Kidney glomerular epithelial cell (primary cell): ENCODE results near the gene GRIK4.

Experiments used
- DNase-seq: peaks from one replicate; lab custom pipeline; 2025; lab: John Stamatoyannopoulos, UW

The GRIK4 gene

DNA sequence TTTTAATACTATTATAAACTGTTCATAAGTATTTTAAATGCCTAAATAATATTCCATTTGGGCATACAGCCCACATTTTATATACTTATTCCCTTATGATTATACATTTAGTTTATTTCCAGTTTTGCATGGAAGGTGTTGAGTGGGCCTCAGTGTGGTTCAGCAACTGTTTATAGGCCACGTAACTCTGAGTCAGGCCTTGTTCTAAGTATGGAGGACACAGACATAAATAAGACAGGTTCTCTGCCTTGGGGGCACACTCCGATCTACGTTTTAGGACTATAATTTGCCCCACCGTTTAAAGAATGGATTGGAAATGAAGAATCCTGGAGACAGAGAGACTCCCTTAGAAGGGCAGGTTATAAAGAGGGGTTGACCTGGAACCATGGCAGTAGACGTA is 300.2 kb downstream of the GRIK4 start:
- DNase-seq: no peak

- no peak for DNase-seq
Measured at GRCh38 chr11:120814531-120815318, 303.2 kb downstream of the GRIK4 start.

- DNase-seq: no peak
Measured at GRCh38 chr11:120815319-120816100, 304.0 kb downstream of the GRIK4 start.

DNA sequence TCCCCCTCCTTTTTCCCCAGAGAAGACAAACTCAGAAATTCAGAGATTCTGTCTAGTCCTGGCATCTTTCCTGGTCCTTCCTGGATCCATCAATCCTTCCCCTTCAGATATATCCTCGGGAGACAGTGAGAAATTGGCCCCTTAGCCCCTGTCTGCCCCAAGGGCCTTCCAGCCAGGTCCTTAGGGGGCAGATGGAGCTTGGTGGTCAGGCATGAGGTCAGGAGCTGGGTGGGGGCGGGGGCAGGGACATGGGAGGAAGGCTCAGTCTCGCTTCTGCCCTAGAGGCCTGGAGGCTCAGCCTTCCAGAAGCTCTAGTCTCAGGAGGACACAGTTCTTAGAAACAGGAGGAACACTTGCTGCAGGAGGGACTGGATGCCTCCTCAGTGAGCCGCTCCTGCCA is 304.6 kb downstream of the GRIK4 start:
- no peak for DNase-seq

DNA sequence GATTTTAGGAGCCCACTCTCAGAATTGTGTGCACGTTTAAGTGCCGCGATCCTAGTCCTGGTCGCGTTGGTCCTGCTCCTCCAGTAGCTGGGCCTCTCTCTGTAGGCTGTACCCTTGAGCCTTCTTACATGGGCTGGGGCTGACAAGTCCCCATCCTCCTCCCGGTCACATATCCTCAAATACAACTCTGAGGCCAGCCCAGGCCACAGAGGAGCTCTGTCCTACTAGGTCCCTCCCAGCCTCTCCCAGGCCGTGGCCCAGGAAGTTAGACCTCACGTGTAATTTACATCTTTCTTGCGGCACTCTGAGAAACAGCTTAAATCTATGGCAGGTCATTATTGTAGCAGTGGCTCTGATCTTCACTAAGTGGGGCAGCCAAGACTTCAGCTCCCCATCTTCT is 305.2 kb downstream of the GRIK4 start:
- no peak for DNase-seq

- no peak for DNase-seq
Measured at GRCh38 chr11:120817158-120817557, 305.6 kb downstream of the GRIK4 start.

GRCh38 chr11:120818097-120818496 is 306.5 kb downstream of the GRIK4 start:
- no peak for DNase-seq

DNA sequence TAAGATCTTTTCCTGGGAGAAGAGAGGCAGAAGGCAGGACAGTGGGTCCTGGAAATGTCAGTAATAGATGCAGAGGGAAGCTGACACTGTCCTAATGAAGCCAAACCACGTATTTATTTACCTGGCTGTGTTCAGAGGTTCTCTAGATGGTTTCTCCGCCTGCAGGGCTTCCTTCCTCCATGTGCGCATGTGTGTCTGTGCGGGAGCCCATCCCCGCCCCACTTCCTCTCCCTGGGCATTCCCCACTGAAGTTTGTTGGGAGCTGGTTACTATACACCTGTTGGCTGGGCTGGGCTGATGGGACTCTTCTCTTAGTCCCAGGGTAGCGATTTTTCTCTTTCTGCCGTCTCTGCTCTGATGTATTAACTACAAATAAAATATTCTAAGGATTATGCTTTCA is 307.5 kb downstream of the GRIK4 start:
- no peak for DNase-seq

GRCh38 chr11:120819437-120820365 is 308.2 kb downstream of the GRIK4 start:
- DNase-seq: no peak

DNA sequence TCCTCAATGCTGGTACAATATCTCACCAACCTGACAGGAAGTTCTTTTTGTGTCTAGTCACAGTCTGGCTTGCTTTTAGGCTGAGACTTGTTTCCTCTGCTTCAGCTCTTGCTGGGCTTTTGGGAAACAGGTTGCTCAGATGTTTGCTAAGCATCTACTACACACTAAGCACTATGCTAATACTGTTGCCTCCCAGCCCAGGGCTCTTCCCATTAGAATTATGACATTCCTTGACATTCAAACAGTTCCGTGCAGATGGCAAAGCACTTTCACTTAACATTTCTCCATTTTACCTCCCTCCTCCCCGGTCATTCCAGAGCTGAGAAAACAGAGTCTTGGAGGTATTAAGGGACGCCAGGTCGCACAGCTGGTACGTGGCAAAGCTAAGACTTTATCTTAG is 311.6 kb downstream of the GRIK4 start:
- DNase-seq: no peak

- DNase-seq: no peak
Measured at GRCh38 chr11:120824242-120824641, 312.7 kb downstream of the GRIK4 start.

- DNase-seq: no peak
Measured at GRCh38 chr11:120827198-120827597, 315.6 kb downstream of the GRIK4 start.

- no peak for DNase-seq
Measured at GRCh38 chr11:120827820-120828219, 316.3 kb downstream of the GRIK4 start.

DNA sequence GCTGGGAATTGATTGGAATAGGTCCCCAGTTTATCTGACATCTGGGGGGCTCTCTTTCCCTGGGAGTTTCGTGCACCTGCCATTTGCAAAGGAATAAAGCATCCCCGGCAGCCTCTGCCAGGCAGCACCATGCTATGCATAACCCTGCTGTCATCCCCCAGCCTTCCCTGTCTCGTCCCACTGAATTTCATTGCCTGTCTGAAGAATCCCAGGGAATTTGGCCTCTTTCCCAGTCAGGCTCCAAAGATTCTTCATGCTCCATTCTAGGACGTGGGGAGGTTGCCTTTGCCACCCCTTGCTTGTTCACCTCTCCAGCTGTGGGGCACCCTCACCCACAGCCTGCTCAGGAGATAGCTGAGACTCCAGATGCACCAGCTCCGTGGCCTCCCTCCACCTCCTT is 317.3 kb downstream of the GRIK4 start:
- DNase-seq: peak; percentile 18

- DNase-seq: no peak
Measured at GRCh38 chr11:120830085-120830620, 318.6 kb downstream of the GRIK4 start.

GRCh38 chr11:120832481-120833238 is 321.1 kb downstream of the GRIK4 start:
- no peak for DNase-seq

GRCh38 chr11:120834686-120835210 is 323.2 kb downstream of the GRIK4 start:
- peak; percentile 11 for DNase-seq

GRCh38 chr11:120835601-120836228 is 324.2 kb downstream of the GRIK4 start:
- DNase-seq: no peak

GRCh38 chr11:120837696-120838095 is 326.1 kb downstream of the GRIK4 start:
- DNase-seq: no peak

DNA sequence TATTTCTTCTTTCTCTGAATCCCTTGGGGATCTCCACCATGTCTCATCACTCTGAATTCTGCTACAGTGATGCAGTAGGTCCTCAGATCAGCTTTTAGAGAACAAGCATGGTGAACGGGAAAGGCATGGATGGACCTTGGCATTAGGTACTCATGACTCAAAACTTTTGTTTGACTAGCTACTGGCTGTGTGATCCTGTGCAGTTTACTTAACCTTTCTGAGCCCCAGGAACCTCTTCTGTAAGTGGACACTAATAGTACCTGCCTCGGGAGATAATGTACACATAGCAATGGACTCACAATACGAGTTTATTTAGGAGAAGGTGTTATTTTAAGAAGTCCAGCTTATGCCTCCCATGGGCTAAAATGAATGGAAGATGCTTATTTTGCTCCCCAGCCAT is 327.7 kb downstream of the GRIK4 start:
- no peak for DNase-seq
